ENCODE data around the gene HINT3. TPM values are rescaled to one million over a fixed set of nuclear protein-coding genes. Genes with fewer than 3 reads are reported as not detected.
"Not testable (repeated sequence)": the region's sequence is repeated elsewhere in the genome, so short reads cannot be mapped to it uniquely, and the experiment has no call there.

The HINT3 gene
- total RNA-seq, 4 donors from 2014 or later: 19.8 to 27.8 (median 21.2) TPM

DNA sequence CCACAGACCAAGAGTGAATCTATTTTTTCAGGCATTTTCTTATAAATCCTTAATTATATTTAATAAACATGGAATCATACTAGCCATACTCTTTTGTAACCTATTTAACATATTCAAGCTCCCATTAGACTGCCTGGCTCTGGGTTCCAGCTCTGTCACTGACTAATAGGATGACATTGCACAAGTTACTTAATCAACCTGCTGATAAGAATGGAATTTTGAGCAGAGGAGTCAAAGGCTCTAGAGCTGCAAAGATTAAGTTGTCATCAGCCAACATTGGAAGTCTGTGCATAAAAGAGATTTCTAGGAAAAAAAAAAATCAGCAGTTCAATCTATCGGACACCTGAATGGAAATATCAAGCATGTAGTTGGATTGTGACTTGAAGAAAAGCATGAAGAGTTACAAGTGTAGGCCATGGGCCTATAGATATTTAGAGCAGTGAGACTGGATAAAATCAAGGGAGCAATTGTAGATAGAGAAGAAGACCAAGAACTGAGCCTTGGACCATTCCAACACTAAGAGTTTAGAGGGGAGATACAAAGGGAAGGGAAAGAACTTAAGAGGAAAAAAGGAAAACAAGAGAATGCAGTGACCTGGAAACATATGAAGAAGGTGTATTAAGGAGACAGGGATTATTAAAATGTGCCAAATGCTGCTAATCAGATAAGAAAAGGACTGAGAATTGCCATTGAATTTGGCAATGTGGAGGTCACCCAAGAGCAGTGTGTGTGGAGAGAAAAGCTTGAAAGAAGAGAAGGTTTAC, 11.0 kb upstream of the HINT3 start:
- TF ChIP-seq, protein P1, sequence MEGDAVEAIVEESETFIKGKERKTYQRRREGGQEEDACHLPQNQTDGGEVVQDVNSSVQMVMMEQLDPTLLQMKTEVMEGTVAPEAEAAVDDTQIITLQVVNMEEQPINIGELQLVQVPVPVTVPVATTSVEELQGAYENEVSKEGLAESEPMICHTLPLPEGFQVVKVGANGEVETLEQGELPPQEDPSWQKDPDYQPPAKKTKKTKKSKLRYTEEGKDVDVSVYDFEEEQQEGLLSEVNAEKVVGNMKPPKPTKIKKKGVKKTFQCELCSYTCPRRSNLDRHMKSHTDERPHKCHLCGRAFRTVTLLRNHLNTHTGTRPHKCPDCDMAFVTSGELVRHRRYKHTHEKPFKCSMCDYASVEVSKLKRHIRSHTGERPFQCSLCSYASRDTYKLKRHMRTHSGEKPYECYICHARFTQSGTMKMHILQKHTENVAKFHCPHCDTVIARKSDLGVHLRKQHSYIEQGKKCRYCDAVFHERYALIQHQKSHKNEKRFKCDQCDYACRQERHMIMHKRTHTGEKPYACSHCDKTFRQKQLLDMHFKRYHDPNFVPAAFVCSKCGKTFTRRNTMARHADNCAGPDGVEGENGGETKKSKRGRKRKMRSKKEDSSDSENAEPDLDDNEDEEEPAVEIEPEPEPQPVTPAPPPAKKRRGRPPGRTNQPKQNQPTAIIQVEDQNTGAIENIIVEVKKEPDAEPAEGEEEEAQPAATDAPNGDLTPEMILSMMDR (IDR thresholded peaks at IDR 0.05): no peak
- no peak for TF ChIP-seq EP300 (IDR thresholded peaks at IDR 0.05)
- no peaks in the 10 kb centered on the region for H3K36me3 ChIP-seq
- no peak for DNase-seq (ENCODE audit: low spot score in 2 of 2)
- WGBS, 2 donors: 97 to 100% methylated on average over 1 of the region's 1 CpG
- H3K4me1 ChIP-seq: peaks cover 0 to 35% (median 13%) of the 10 kb centered on the region in 4 donors
- H3K27ac ChIP-seq: peak overlapping the region; percentile 14 to 78 (median 65)
- no peak overlapping the region for H3K4me3 ChIP-seq
- no peaks in the 10 kb centered on the region for H3K27me3 ChIP-seq
- no peaks in the 10 kb centered on the region for H3K9me3 ChIP-seq

DNA sequence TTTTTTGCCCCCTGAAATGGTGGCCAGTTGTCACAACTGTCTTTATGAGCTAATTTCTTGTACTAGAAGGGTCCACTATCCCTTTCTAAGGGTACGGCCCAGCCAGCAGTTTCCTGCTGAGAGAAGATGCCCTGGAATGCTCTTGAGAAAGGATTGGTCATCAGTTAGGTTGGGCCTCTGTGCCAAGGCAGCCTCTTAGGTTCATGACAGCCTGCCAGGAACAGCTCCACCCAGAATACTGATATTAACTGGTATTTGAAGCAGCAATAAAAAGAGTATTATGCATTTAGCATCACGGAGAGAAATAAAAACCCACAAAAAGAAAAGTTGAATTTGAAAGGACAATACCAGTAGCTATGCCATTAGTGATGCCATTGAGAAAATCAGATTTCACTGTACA, 9.0 kb upstream of the HINT3 start:
- Histone ChIP-seq H3K4me1 (peaks cover 0 to 29% (median 13%) of the 10 kb centered on the region in 4 donors), H3K36me3 (no peaks in the 10 kb centered on the region), H3K4me3 (no peak overlapping the region), H3K9me3 (no peaks in the 10 kb centered on the region), H3K27ac (peak overlapping the region in 1 of 4 donors; percentile 28), H3K27me3 (no peaks in the 10 kb centered on the region)
- 57 to 63% methylated on average over 2 of the region's 2 CpGs for WGBS, 2 donors
- no peak for DNase-seq (ENCODE audit: low spot score in 2 of 2)
- TF ChIP-seq, protein P1 (IDR thresholded peaks at IDR 0.05): no peak
- TF ChIP-seq EP300 (IDR thresholded peaks at IDR 0.05) (no peak), POLR2A (IDR thresholded peaks at IDR 0.05) (no peak)

DNA sequence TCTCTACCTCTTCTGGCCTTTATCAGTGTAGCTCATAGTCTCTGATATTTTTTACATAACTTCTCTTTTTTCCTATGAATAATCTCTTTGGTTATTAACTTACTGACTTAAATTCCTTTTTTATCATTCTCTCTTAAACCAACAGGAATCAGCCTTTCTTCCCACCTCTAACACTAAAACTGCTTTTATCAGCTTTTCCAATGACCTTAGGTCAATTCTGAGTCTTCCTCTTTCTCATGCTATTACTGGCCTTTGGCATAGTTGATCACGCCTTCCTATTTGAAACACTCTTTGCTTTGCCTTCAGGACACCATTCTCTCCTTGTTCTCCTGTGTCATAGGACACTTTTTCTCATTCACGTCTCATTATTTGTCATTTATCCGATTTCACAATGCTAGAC, 8.1 kb upstream of the HINT3 start:
- Histone ChIP-seq H3K36me3 (no peaks in the 10 kb centered on the region), H3K27ac (no peak overlapping the region), H3K4me1 (peaks cover 0 to 29% (median 13%) of the 10 kb centered on the region in 4 donors), H3K4me3 (no peak overlapping the region), H3K27me3 (no peaks in the 10 kb centered on the region), H3K9me3 (no peaks in the 10 kb centered on the region)
- 87 to 91% methylated on average over 3 of the region's 3 CpGs for WGBS, 2 donors
- no peak for DNase-seq (ENCODE audit: low spot score in 2 of 2)
- TF ChIP-seq EP300 (IDR thresholded peaks at IDR 0.05): no peak
- TF ChIP-seq POLR2A (IDR thresholded peaks at IDR 0.05): no peak
- TF ChIP-seq, protein P1 (IDR thresholded peaks at IDR 0.05): no peak

DNA sequence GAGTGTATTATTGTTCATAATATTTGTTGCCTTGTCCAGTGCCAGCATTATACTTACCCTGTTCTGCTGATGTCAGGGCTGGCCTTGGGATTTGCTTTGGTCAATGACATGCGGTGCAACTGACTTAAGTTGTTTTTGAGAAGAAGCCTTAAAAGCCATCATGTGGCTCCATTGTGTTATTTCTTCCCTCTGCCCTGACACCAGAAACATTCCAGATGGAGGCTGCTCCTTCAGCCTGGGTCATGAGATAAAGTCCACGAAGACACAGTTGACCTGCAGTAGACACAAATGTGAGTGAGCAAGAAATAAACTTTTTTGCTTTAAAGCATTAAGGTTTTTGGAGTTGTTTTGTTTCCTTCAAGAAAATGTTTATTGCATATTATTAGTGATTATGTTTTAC, 7.5 kb upstream of the HINT3 start:
- Histone ChIP-seq H3K27me3 (no peaks in the 10 kb centered on the region), H3K27ac (no peak overlapping the region), H3K36me3 (no peaks in the 10 kb centered on the region), H3K4me3 (no peak overlapping the region), H3K4me1 (peaks cover 0 to 27% (median 7%) of the 10 kb centered on the region in 4 donors), H3K9me3 (no peaks in the 10 kb centered on the region)
- no peak for DNase-seq (ENCODE audit: low spot score in 2 of 2)
- TF ChIP-seq EP300 (IDR thresholded peaks at IDR 0.05) (no peak), POLR2A (IDR thresholded peaks at IDR 0.05) (no peak)
- TF ChIP-seq, protein P1 (IDR thresholded peaks at IDR 0.05): no peak
- WGBS, 2 donors: 91 to 95% methylated on average over 2 of the region's 2 CpGs

DNA sequence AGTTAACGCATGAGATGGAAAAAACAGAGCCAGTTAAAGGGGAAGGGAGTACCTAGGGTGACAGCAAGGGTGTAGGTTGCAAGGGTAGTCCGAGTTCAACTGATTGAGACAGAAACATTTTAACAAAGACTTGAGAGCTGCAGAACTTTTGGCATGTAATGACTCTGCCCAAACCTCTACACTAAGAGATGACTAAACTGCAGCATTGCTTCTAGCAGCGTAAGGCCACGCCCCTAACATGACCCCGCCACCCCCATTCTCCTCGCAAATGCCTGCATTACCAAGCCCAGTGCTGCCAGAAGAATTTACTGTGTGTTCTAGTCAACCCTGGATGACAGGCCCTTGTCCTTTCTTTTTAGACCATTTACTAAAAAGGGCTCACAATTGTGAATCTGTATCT, 6.3 kb upstream of the HINT3 start:
- TF ChIP-seq, protein P1 (IDR thresholded peaks at IDR 0.05): no peak
- TF ChIP-seq EP300 (IDR thresholded peaks at IDR 0.05): no peak
- no peak for TF ChIP-seq POLR2A (IDR thresholded peaks at IDR 0.05)

DNA sequence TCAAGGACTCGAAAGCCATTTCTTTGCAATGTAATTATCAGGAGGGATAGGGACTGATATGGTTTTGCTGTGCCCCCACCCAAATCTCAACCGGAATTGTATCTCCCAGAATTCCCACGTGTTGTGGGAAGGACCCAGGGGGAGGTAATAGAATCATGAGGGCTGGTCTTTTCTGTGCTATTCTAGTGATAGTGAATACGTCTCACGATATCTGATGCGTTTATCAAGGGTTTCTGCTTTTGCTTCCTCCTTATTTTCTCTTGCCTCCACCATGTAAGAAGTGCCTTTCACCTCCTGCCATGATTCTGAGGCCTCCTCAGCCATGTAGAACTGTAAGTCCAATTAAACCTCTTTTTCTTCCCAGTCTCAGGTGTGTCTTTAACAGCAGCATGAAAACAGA, 5.9 kb upstream of the HINT3 start:
- H3K4me3 ChIP-seq, H3K9me3 ChIP-seq: not testable (repeated sequence)
- 83 to 84% methylated on average over 6 of the region's 6 CpGs for WGBS, 2 donors

More for the DNA sequence above, 6.3 kb upstream of the HINT3 start:
- Histone ChIP-seq H3K4me3 (no peak overlapping the region), H3K9me3 (no peaks in the 10 kb centered on the region), H3K4me1 (peaks cover 0 to 15% (median 3%) of the 10 kb centered on the region in 4 donors), H3K27ac (no peak overlapping the region), H3K27me3 (no peaks in the 10 kb centered on the region), H3K36me3 (no peaks in the 10 kb centered on the region)
- no peak for DNase-seq (ENCODE audit: low spot score in 2 of 2)
- WGBS, 2 donors: 64 to 70% methylated on average over 6 of the region's 6 CpGs

More for the DNA sequence above, 5.9 kb upstream of the HINT3 start:
- H3K27me3 ChIP-seq; H3K27ac ChIP-seq; H3K36me3 ChIP-seq; DNase-seq (ENCODE audit: low spot score in 2 of 2): not testable (repeated sequence)
- H3K4me1 ChIP-seq: peaks cover 0 to 13% (median 2%) of the 10 kb centered on the region in 4 donors
